Stromal cell of bone marrow (primary cell): Measurements from ENCODE around the gene CYBC1.

Source experiments
- DNase-seq: peaks from one replicate; pipeline ENCODE4 v3.0.0-alpha.2; 2012; ENCODE audit warnings: low read depth

Gene CYBC1

GRCh38 chr17:82408288-82408937 is 42.1 kb downstream of the CYBC1 start:
- no peak for DNase-seq

- no peak for DNase-seq
These were observed 43.3 kb downstream of the CYBC1 start for GRCh38 chr17:82407255-82407654.

- DNase-seq, result no peak
These were observed 44.4 kb downstream of the CYBC1 start for GRCh38 chr17:82406131-82406671.

GRCh38 chr17:82405051-82405450 is 45.5 kb downstream of the CYBC1 start:
- no peak for DNase-seq

GRCh38 chr17:82403662-82404660 is 46.6 kb downstream of the CYBC1 start:
- DNase-seq, result no peak

- no peak for DNase-seq
These were observed 47.7 kb downstream of the CYBC1 start for GRCh38 chr17:82402865-82403264.

GRCh38 chr17:82400830-82401229 is 49.7 kb downstream of the CYBC1 start:
- no peak for DNase-seq

- DNase-seq, result no peak
These were observed 50.3 kb downstream of the CYBC1 start for GRCh38 chr17:82400206-82400605.

- DNase-seq, result no peak
These were observed 50.9 kb downstream of the CYBC1 start for GRCh38 chr17:82399601-82400101.

GRCh38 chr17:82399041-82399441 is 51.5 kb downstream of the CYBC1 start:
- peak; percentile 81 for DNase-seq

GRCh38 chr17:82397449-82398335 is 52.9 kb downstream of the CYBC1 start:
- DNase-seq, result no peak

- peak; percentile 99 for DNase-seq
These were observed 53.7 kb downstream of the CYBC1 start for GRCh38 chr17:82396601-82397435.

- no peak for DNase-seq
These were observed 56.3 kb downstream of the CYBC1 start for GRCh38 chr17:82394278-82394677.

GRCh38 chr17:82392941-82393340 is 57.6 kb downstream of the CYBC1 start:
- no peak for DNase-seq
